Daoy (cell line): ENCODE data around the gene COL19A1. TPM values are rescaled to one million over a fixed set of nuclear protein-coding genes. Genes with fewer than 3 reads are reported as not detected.

ENCODE experiments used
- DNase-seq: peaks from one replicate; pipeline ENCODE4 v3.0.0-alpha.2; 2015; ENCODE audit warnings: low read depth
- total RNA-seq: library from RNA; depleted of rRNA; stranded (reverse); fragments of >200 nt; shearing (Covaris generic); gene quantifications from 2 replicates; pipeline ENCODE4 v1.2.3, GENCODE V29; 2014

Gene COL19A1
- total RNA-seq, 1 experiment from 2014 or later, result 0.06 TPM

DNA sequence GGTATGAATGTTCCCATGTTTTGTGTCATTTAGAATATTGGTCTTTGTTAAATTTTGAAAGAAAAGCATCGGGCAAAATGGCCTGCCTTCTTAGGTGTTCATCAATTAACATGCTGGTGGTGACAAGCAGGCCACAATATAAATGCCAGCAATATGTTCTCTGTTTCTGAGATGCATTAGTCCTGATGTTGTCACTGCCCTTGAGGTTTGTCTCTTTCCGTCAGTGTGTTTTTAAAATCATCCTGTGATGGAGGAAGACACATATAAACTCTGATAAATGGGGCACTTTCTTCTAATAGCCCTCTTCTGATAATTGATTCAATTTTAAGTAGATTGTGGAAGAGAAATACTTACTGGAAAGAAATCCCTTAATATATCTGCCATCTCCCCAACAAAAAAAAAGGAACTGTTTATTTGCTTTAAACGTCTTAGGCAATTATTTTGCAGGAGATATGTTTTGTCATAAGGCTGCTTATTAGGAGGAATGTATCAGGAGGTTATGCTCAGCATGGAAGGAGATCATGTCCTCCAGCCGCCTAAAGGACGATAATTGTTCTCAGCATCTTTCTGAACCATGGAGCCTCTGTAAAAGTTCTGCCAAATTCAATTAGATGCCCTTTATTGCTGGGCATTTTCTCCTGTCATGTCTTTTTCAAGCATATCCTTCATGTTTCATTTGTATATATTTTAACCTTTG lies 302.5 kb downstream of the COL19A1 start:
- DNase-seq, result no peak

DNA sequence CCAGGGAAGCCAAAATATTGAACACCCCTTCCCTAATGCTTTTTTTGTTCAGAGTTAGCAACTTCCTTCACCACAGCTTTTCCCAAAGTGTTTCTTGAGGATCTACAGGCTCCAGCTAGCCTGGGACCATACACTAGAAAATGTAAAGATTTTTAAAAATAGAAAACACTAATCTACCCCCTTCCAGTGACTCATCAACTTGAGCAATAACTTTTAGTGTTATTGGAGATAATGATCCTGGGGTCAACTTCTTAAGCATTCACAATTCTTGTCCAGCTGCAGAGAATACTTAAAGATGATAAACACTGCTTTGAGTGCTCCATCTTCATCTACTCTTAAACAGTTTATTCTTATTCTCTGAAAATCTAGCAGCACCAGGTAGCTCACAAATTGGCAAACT lies 304.9 kb downstream of the COL19A1 start:
- DNase-seq, result no peak

- no peak for DNase-seq
Measured at GRCh38 chr6:70172252-70172651, 305.9 kb downstream of the COL19A1 start.

GRCh38 chr6:70175770-70176169 lies 309.4 kb downstream of the COL19A1 start:
- no peak for DNase-seq

- no peak for DNase-seq
Measured at GRCh38 chr6:70176842-70177550, 310.6 kb downstream of the COL19A1 start.

GRCh38 chr6:70180183-70180900 lies 314.0 kb downstream of the COL19A1 start:
- DNase-seq, result no peak

DNA sequence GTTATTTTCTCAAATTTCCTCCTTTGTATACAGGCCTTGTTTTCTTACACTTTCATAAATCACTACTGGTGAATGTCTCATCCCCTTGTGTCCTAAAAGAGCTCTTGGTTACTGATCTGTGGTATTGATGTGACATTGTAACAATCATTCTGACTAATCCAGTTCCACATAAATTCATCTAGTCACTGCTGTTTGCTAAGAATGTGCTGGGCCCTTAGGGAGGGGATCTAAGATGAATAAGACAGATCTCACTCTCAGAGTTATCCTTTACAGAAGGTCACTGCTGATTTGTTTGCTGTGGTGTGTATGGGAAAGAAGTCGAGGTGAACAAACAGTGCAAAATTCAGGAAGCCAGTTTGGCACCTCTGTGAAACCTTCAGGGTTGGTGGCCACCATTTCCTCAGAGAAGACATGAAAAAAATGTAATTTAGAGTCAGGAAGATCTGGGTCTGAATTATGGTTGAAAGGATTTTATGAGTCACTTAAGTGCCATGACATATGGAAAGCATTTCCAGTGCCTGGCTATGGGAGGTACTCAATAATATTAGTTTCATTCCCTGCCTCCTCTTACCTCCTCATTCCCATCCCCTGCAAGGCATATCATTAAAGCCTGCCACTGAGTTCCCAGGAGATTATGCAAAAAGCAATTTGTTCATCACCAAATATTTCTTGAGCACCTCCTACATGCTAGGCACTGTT lies 314.7 kb downstream of the COL19A1 start:
- DNase-seq, result no peak

DNA sequence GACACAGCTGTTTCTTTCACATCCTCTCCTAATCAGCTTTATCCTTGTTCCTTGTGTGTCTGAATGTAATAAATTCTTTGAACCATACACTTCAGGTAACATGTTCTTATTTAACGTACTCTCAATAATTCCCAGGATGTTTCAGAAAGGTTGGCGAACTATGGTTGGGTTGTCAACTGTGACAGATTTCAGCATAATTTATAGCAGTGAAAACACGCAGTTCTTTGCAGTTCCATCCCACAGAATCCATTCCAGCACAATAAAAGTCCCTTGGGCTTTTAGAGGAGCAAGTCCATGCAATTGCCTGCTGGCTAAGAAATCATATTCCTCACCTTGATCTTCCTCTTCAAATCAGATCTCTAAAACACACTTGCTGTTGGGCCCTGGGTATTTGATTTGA lies 317.2 kb downstream of the COL19A1 start:
- no peak for DNase-seq

GRCh38 chr6:70184723-70185122 lies 318.4 kb downstream of the COL19A1 start:
- no peak for DNase-seq

DNA sequence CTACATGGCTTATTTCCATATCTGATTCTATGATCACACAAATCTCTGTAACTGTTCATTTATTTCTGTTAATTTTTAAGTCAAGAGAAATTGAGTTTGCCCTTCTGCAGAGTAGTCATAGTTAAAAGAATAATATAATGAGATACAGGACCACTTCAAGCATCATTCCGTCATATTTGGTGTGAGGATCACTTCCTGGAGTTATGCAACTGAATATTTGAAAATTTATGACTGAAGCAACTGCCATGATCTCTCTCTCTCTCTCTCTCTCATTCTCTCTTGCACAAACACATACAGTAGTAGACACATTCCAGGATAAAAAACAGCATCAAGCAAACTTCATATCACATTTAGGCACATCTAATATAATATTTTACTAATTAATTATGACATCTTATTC lies 320.1 kb downstream of the COL19A1 start:
- no peak for DNase-seq

DNA sequence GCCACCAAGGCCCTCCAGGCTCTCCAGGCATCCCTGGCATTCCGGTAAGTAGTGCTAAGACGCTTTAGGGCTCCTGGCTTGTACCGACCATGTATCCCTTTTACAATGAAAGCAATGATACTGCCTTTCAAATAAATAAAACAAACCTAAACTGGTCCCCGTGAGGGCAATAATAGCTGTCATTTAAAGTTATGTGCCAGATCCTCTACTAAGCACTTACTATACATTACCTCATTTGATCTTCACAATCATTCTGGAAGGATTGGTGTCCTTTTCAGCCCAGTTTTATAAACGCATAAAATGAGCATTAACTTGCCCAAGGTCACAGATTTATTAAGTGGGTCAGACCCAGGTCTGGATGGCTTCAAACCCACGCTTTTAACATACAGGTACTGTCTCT lies 321.8 kb downstream of the COL19A1 start:
- DNase-seq, result no peak

GRCh38 chr6:70194421-70194820 lies 328.1 kb downstream of the COL19A1 start:
- DNase-seq, result no peak

DNA sequence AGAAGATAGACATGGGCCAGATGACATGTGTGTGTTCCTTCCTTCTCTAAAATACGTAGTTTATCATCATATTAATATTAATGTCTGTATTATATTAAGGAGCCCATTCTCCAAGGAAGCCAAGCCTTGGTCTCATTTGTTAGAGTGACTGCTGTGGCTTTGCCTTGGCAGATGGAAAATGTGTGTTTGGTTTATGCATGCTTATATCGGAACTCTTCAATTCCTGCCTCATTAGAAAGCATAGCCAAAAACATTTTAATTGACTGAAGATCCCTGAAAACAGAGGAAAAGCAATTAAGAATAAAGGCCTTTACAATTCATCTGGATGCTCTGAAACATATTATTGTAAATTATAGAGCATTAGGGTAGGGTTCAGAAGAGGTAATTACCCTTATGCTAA lies 330.2 kb downstream of the COL19A1 start:
- no peak for DNase-seq

DNA sequence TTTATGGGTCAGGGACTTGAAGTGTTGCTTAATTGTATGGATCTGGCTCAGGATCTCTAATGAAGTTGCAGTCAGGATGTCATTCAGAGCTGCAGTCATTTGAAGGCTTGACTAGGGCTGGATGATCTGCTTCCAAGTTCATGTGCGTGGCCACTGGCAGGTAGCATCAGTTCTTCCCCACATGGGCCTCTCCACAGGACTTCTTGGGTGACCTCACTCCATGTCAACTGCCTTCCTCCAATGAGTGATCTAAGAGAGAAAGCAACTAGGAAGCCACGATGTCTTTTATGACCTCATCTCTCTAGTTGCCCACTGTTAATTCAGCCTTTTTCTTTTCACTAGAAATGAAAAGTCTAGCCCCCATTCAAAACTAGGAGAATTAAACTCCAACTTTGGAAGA lies 332.4 kb downstream of the COL19A1 start:
- no peak for DNase-seq

DNA sequence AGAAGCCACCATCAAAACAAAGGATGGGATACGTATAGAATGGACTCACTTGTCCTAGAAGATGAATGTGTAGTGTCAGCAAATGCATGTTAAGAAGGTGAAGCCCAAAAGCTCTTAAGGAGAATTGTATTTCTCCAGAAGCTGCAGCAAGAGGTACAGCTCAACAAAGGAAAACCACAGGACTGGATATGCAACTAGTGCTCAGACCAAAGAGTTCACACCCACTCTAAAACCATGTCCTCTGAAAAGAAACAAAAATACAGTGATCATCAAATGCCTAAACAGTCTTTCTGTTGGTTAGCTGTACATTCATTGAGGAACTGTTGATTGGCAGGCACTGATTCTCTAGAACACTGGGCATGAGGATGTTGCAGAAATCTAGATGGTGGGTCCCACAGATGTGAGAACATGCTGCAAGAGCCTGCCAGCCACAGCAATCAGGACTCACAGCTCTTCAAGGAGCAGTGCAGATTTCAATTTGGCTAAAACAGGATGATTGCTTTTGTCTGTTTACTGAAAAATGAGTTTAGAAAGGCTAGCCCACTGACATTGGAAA lies 342.0 kb downstream of the COL19A1 start:
- DNase-seq, result no peak

DNA sequence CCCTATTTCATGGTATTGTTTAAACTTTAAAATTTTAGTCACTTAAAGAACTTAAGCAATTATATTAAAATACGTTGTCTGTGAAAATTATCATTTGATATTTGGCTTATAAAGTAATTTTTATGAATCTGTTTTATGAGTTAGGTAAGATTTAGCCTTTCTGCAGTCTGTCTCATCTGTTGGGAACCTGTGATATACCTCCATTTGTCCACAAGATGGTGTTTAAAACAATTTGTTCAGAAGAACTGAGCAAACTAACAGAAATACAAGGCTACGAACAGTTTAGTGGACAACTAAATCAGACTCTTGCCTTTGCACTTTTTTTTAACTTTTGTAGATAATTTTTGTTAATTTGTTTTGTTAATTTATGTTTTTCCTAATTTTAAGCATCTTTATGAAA lies 344.1 kb downstream of the COL19A1 start:
- no peak for DNase-seq

DNA sequence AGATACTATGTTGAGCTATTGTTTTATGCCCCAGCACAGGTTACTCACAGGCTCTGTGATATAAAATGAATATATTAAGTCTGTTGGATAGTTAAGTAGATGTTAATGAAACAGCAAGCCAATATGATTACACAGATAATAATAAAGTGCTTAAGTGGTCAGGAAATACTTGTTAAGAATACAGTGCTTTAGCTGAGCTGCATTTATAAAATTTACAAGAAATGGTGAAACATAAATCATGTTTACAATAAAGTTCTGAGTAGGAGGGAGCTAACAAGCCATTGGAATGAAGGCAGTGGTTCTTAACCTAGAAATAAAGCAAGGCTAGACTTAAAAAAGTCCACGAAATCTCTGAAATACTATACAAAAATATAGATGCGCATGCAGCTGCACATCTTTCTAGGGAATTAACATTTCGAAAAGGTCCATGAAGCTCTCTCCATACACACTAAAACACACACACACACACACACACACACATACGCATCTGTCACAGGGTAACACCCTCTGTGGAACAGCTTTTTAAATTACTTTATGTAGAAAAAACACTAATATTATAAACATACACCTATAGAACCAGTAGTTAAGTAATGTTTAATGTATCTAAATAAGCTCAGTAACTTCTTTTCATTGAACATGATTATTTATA lies 349.2 kb downstream of the COL19A1 start:
- DNase-seq, result no peak

- no peak for DNase-seq
Measured at GRCh38 chr6:70216767-70217166, 350.4 kb downstream of the COL19A1 start.

DNA sequence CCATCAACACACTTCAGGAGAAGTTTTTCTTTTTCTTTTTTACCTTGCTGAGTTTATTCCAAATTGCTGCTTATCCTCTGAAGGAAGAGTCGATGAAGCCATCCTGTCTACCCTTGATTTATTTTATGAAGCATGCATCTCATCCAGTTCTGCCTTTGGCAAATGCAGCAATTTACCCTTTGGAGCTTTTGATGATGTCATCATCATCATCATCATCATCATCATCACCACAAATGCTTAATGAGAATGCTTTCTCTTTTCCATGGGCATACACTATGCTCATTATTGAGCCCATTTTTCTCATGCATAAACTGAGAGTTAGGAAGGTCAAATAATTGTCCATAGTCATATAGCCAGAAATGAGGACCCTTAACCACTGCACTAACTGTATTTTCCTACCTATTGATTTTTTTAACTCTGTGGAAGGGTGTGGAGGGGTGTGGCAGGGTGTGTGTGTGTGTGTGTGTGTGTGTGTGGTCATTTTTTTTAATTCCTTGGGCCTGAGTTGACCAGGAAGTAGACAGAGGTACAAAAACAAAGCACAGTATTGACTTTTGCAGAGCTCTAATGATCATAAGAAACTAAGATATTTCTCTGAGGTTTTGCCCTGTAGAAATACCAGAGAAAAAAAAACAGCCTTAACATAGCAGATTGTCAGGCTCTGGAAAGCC lies 353.7 kb downstream of the COL19A1 start:
- DNase-seq, result no peak

GRCh38 chr6:70221025-70221714 lies 354.8 kb downstream of the COL19A1 start:
- DNase-seq, result peak; percentile 28
